Measurements from ENCODE around the gene NDRG3.

DNA sequence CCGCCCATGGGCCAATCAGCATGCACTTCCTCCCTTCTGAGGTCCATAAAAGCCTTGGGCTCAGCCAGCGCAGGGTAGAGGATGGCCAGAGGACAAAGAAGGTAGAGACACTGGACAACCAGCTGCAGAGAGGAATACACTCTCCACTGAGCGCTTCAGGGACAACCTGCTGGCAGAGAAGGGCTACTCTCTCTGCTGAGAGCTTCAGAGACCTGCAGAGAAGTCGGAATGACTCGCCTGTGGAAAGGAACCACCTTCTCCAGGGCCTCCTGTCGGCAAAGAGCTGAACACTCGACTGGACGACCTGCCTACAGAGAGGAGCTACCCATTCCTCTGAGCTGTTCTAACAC lies 68.5 kb downstream of the NDRG3 start:
- TF ChIP-seq, protein P1, sequence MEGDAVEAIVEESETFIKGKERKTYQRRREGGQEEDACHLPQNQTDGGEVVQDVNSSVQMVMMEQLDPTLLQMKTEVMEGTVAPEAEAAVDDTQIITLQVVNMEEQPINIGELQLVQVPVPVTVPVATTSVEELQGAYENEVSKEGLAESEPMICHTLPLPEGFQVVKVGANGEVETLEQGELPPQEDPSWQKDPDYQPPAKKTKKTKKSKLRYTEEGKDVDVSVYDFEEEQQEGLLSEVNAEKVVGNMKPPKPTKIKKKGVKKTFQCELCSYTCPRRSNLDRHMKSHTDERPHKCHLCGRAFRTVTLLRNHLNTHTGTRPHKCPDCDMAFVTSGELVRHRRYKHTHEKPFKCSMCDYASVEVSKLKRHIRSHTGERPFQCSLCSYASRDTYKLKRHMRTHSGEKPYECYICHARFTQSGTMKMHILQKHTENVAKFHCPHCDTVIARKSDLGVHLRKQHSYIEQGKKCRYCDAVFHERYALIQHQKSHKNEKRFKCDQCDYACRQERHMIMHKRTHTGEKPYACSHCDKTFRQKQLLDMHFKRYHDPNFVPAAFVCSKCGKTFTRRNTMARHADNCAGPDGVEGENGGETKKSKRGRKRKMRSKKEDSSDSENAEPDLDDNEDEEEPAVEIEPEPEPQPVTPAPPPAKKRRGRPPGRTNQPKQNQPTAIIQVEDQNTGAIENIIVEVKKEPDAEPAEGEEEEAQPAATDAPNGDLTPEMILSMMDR (IDR thresholded peaks at IDR 0.05; ENCODE audit: extremely low read depth in 1 of 2, insufficient read depth in 1 of 2, low read depth in 1 of 2, low read length in 2 of 2) = no peak
- TF ChIP-seq POLR2A (IDR thresholded peaks at IDR 0.05; ENCODE audit: low read depth, low read length) (no peak), EZH2 (IDR thresholded peaks at IDR 0.05; ENCODE audit: borderline replicate concordance, low read depth, low read length, severe bottlenecking) (no peak)
